Bladder microvascular endothelial cell (primary cell): Measurements from ENCODE around the gene HIVEP2. TPM values are rescaled to one million over a fixed set of nuclear protein-coding genes. Genes with fewer than 3 reads are reported as not detected.

Source experiments
- total RNA-seq: library from RNA; depleted of rRNA; stranded (reverse); fragments of >200 nt; gene quantifications from 2 replicates; pipeline ENCODE4 v1.2.3, GENCODE V29; 2014

HIVEP2 gene, protein sequence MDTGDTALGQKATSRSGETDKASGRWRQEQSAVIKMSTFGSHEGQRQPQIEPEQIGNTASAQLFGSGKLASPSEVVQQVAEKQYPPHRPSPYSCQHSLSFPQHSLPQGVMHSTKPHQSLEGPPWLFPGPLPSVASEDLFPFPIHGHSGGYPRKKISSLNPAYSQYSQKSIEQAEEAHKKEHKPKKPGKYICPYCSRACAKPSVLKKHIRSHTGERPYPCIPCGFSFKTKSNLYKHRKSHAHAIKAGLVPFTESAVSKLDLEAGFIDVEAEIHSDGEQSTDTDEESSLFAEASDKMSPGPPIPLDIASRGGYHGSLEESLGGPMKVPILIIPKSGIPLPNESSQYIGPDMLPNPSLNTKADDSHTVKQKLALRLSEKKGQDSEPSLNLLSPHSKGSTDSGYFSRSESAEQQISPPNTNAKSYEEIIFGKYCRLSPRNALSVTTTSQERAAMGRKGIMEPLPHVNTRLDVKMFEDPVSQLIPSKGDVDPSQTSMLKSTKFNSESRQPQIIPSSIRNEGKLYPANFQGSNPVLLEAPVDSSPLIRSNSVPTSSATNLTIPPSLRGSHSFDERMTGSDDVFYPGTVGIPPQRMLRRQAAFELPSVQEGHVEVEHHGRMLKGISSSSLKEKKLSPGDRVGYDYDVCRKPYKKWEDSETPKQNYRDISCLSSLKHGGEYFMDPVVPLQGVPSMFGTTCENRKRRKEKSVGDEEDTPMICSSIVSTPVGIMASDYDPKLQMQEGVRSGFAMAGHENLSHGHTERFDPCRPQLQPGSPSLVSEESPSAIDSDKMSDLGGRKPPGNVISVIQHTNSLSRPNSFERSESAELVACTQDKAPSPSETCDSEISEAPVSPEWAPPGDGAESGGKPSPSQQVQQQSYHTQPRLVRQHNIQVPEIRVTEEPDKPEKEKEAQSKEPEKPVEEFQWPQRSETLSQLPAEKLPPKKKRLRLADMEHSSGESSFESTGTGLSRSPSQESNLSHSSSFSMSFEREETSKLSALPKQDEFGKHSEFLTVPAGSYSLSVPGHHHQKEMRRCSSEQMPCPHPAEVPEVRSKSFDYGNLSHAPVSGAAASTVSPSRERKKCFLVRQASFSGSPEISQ (N-terminal part only)
- total RNA-seq = 2.9 and 14.6 TPM in 2 replicates

DNA sequence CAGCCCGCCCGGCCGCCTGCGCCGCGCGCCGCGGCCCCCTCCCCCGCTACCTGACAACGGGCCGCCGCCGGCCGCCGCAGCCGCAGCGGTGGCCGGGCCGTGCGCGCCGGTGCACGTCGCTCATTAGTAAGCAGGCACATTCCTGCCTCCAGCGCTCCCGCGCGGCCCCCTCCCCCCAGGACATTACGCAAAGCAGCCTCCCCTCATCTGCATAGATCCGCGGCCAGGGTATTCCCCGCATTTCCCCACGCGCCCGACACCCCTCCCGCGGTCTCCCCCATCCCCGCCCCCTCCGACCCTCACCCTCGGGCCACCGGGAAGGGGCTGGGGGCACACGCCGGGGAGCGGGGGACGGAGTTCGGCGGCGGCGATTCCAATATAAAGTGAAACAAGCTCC lies at the start of gene HIVEP2:
Gene HIVEP2, minus strand, starts transcription at position 128 of the 397 bp plus-strand sequence. CDS start 170,438 bp downstream, outside the sequence.

Other genes with a start within 250 kb of the HIVEP2 start
- 11.8 and 20.1 TPM in 2 replicates for gene AIG1, start 115.7 kb upstream of the HIVEP2 start, total RNA-seq